OCI-LY7 (cell line): ENCODE data around the gene PPTC7. TPM values are rescaled to one million over a fixed set of nuclear protein-coding genes. Genes with fewer than 3 reads are reported as not detected.
"Not testable (repeated sequence)": the region's sequence is repeated elsewhere in the genome, so short reads cannot be mapped to it uniquely, and the experiment has no call there.

Experiments used
- BruUV-seq: library from RNA; stranded (reverse); fragments of 400-500 nt; replicated peaks from 2 replicates; lab custom pipeline; 2021; lab: Mats Ljungman, UMichigan
- CTCF ChIA-PET: fragments of 300-600 bp; sonication (Branson Sonifier 250); formaldehyde crosslinking; loops from one replicate; lab custom pipeline; 2022; ENCODE audit warnings: antibody characterized with exemption; ENCODE audit not compliant: unreplicated experiment; lab: Charles Lee
- POLR2A ChIA-PET: fragments of 300-600 bp; sonication (Branson Sonifier 250); formaldehyde crosslinking; loops from one replicate; lab custom pipeline; 2022; ENCODE audit warnings: antibody characterized with exemption; lab: Charles Lee
- DNase-seq: peaks from one replicate; pipeline ENCODE4 v3.0.0-alpha.2; 2015; ENCODE audit warnings: low spot score
- H2AFZ ChIP-seq: fragments of 200-600 bp; sonication (generic), shearing (Covaris generic); 2 replicates; pipeline ENCODE4 v1.6.1; 2014; ENCODE audit warnings: mild to moderate bottlenecking, antibody characterized with exemption, low read length, moderate library complexity
- H3K27ac ChIP-seq: fragments of 200-600 bp; sonication (generic); 2 replicates; pipeline ENCODE4 v1.5.1; 2014; ENCODE audit warnings: mixed run types, low read depth, mild to moderate bottlenecking, moderate library complexity, low read length, inconsistent platforms; ENCODE audit not compliant: poor library complexity, severe bottlenecking
- H3K36me3 ChIP-seq: fragments of 200-600 bp; sonication (generic); 2 replicates; pipeline ENCODE4 v1.6.1; 2014; ENCODE audit warnings: mild to moderate bottlenecking, antibody characterized with exemption, low read length, moderate library complexity, mixed read lengths; ENCODE audit not compliant: insufficient read depth
- H3K4me1 ChIP-seq: fragments of 200-600 bp; sonication (generic); 2 replicates; pipeline ENCODE4 v1.5.1; 2014; ENCODE audit warnings: mild to moderate bottlenecking, low read length; ENCODE audit not compliant: insufficient read depth, poor library complexity, severe bottlenecking
- H3K4me2 ChIP-seq: fragments of 200-600 bp; sonication (generic); 2 replicates; pipeline ENCODE4 v1.6.1; 2014; ENCODE audit warnings: mild to moderate bottlenecking, low read length
- H3K4me3 ChIP-seq: fragments of 200-600 bp; sonication (generic); 2 replicates; pipeline ENCODE4 v1.5.1; 2014; ENCODE audit warnings: mild to moderate bottlenecking, low read depth, low read length; ENCODE audit not compliant: poor library complexity, severe bottlenecking
- H3K79me2 ChIP-seq: fragments of 200-600 bp; sonication (generic); 2 replicates; pipeline ENCODE4 v1.6.1; 2016; ENCODE audit warnings: low read depth, mild to moderate bottlenecking, low read length, moderate library complexity, mixed read lengths; ENCODE audit not compliant: insufficient read depth
- H3K9me2 ChIP-seq: fragments of 200-600 bp; sonication (generic); 2 replicates; pipeline ENCODE4 v1.6.1; 2016; ENCODE audit warnings: mild to moderate bottlenecking, low read length, mixed read lengths; ENCODE audit not compliant: insufficient read depth
- H3K9me3 ChIP-seq: fragments of 200-600 bp; sonication (generic); 2 replicates; pipeline ENCODE4 v1.6.1; 2014; ENCODE audit warnings: mild to moderate bottlenecking, mixed run types, low read length, mixed read lengths
- H4K20me1 ChIP-seq: fragments of 200-600 bp; sonication (generic); 2 replicates; pipeline ENCODE4 v1.6.1; 2014; ENCODE audit warnings: mild to moderate bottlenecking, antibody characterized with exemption, low read length, moderate library complexity, mixed read lengths; ENCODE audit not compliant: insufficient read depth
- CTCF ChIP-seq: fragments of 200-600 bp; sonication (generic); conservative IDR thresholded peaks from 2 replicates; pipeline ENCODE4 v1.5.1; 2014; ENCODE audit warnings: mild to moderate bottlenecking, antibody characterized with exemption, low read length, moderate library complexity, mixed read lengths
- EZH2phosphoT487 ChIP-seq: fragments of 200-600 bp; sonication (generic); IDR thresholded peaks from 2 replicates; pipeline ENCODE4 v1.6.1; 2018; ENCODE audit warnings: low read depth, borderline replicate concordance, mild to moderate bottlenecking, mixed run types, antibody characterized with exemption, low read length, moderate library complexity, mixed read lengths
- intact Hi-C: fragments of 100-400 bp; cut with micrococcal nuclease; formaldehyde crosslinking; loops from one replicate; pipeline ENCODE4 v1.10.0; 2022; ENCODE audit not compliant: unreplicated experiment
- total RNA-seq, 2 experiments: library from RNA; depleted of rRNA in 1 of 2; stranded (reverse); fragments of >200 nt in 1 of 2; shearing (Covaris generic) in 1 of 2; gene quantifications; 2 replicates each; pipeline ENCODE4 v1.2.3, GENCODE V29; 2014 to 2022

The PPTC7 gene
- total RNA-seq, 2 experiments from 2014 or later: 11.4 to 29.7 TPM

- Histone ChIP-seq H3K36me3 (peaks cover 86% of the 10 kb centered on the region), H3K79me2 (peaks cover 31% of the 10 kb centered on the region; the same call in 1 of the 2 replicates), H3K4me3 (no peak overlapping the region), H3K9me2 (no peaks in the 10 kb centered on the region), H3K4me2 (no peak overlapping the region), H3K4me1 (peaks cover 5% of the 10 kb centered on the region), H3K9me3 (no peaks in the 10 kb centered on the region), H4K20me1 (no peaks in the 10 kb centered on the region), H3K27ac (no peak overlapping the region), H2AFZ (no peak overlapping the region)
- ChIA-PET CTCF (no interaction called here), POLR2A (no interaction called here)
- intact Hi-C loops: no loop called here
- no TSS peak for BruUV-seq
- TF ChIP-seq EZH2phosphoT487 (no peak), CTCF (no peak)
- DNase-seq: no peak
Measured at GRCh38 chr12:110546339-110546738, 36.8 kb downstream of the PPTC7 start.

- POLR2A ChIA-PET: no interaction called here
Measured at GRCh38 chr12:110545812-110546211, 37.3 kb downstream of the PPTC7 start.

GRCh38 chr12:110545259-110545658 is 37.9 kb downstream of the PPTC7 start:
- H3K9me3 ChIP-seq, BruUV-seq, H3K4me1 ChIP-seq, CTCF ChIA-PET, H3K4me2 ChIP-seq, H3K9me2 ChIP-seq, H3K4me3 ChIP-seq, H4K20me1 ChIP-seq, POLR2A ChIA-PET, intact Hi-C loops, DNase-seq, H3K27ac ChIP-seq, H2AFZ ChIP-seq: not testable (repeated sequence)
- H3K36me3 ChIP-seq: peaks cover 75% of the 10 kb centered on the region
- peaks cover 31% of the 10 kb centered on the region; the same call in 1 of the 2 replicates for H3K79me2 ChIP-seq

More at GRCh38 chr12:110545812-110546211, 37.3 kb downstream of the PPTC7 start:
- Histone ChIP-seq H2AFZ (no peak overlapping the region), H3K4me1 (peaks cover 5% of the 10 kb centered on the region), H3K27ac (no peak overlapping the region), H3K79me2 (peaks cover 31% of the 10 kb centered on the region; the same call in 1 of the 2 replicates), H3K9me3 (no peaks in the 10 kb centered on the region), H4K20me1 (no peaks in the 10 kb centered on the region), H3K36me3 (peaks cover 80% of the 10 kb centered on the region), H3K4me2 (no peak overlapping the region), H3K9me2 (no peaks in the 10 kb centered on the region), H3K4me3 (no peak overlapping the region)
- DNase-seq: no peak
- intact Hi-C loops: no loop called here
- no TSS peak for BruUV-seq
- no peak for TF ChIP-seq EZH2phosphoT487
- TF ChIP-seq CTCF: no peak
- CTCF ChIA-PET: no interaction called here
